Skeletal muscle cell (primary cell): ENCODE data around the gene PUS1.

Source experiments
- DNase-seq: peaks from one replicate; pipeline ENCODE4 v3.0.0-alpha.2; 2010; ENCODE audit warnings: low read depth
- H3K4me3 ChIP-seq: 2 replicates; pipeline ENCODE4 v1.5.1; 2011; ENCODE audit warnings: low read depth, mild to moderate bottlenecking, control low read depth, low read length, moderate library complexity

The PUS1 gene

DNA sequence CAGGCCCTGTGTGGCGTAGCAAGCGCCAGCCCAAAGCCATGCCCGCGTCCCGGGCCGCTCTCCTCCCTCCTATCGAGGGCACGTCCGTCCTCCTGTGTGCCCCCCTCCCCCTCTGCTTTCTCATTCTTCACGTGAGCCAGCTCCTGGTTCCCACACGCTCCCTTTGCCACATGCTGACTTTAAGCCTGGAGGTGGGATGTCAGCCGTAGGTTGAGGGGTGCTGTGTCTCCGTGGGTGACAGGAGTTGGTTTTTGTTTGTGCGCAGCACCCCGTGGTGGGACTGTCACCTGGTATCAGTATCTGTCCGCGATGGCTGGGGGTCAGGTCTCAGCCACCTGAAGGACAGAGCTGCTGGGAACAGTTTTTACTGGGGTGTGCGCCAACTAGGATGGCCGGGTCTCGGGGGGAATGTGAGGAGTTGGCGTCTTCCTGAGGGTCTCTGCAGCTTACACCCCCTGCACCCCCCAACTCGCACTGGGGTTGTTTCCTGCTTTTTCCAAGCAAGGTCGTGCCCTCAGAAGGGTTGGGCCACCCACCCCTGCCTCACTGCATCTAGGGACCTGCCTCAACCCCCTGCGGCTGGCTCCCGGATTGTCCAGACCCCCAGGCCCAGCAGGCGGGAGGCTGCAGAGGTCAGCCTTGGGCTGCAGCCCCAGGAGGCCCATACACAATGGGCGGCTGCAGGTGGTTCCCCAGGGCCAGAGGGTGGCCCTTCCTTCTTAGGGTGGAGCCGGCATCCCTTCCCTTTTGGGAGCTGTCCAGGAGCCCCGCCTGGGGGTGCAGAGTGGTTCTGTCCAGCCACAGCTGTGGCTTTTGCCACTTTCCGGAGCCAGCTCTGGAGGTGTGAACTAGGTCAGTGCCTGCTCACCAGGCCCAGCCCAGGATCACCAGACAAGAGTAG is 27.4 kb upstream of the PUS1 start:
- no peak for DNase-seq
- no peak overlapping the region for H3K4me3 ChIP-seq

DNA sequence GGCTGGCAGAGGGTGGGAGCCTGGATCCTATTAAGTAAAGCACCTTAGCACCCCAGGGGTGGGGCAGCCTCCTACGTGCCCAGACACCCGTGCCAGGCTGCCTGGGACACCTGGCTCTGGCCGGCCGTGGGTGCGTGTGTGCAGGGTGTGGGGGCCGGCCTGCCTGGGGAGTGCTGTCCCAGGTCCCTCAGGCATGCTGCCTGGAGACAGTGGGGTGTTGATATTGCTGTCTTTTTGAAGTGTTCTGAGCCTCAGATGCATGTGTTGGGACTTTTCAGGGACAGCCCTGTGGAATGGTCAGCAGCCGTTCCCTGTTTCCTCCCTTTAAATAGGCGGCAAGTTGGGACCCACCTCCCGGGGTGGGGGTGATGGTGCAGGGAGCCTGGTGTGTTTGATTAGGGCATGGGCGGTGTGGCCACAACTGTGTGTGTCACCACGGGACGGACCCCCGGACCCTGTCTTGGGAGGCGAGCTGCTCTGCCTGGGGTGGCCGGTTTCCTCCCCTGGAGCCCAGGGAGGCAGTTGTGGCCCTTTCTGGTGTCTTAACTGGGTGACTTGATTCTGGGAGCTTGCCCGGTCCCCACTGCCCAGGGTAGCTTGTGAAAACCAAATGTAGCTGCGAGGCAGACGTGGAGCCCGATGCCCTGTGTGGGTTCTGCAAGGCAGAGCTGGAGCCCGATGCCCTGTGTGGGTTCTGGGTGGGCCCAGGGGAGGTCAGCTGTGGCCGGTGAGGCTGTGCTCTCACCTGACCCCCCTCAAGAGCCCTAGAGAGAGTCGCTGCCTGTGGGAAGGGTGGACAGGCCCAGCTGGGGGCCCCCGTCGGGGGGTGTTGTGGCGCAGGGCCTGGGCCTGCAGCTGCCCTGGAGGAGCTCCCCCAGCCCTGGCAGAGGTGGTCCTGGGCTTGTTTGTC is 26.5 kb upstream of the PUS1 start:
- no peak overlapping the region for H3K4me3 ChIP-seq
- no peak for DNase-seq

DNA sequence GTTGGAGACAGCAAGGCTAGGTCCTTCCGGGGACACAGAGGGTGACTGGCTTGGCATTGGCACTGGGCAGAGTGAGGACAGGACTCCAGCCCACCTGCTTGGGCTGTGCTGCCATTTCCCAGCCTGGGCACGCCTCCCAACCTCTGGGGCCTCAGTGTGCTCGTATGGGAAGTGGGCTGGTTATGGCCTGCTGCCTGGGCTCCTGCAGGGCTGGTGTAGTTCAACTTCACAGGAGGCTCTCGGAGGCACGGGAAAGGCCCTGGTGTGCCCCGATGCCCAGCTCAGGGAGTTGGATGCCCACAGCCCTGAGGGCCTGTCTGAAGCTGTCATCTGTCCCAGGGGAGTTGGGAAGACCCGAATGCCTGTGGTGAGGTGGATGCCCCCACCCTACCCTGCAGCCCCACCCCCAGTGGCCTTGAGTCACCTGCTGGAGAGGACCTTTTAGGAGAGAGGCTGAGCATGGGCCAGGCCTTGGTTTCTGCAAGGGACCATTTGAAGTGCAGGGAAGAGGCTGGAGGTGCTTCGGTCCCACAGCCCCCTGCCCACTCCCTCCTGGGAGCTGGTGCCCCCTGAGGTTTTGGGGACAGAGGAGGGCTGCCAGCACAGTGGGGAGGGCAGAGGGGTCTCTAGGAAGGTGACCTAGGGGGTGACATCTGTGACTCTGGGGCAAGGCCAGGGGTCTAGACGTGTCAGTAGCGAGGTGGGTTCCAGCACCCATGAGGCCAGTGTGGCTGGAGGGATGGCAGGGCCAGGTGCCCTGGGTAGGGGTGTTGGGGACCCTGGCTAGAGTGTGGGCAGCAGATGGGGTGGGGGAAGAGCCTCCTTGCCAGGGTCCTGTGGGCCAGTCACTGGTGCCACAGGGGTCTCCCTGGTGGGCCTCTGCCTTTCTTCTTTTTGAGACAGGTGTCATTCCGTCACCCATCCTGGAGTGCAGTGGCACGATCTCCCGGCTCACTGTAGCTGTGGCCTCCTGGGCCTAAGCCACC is 25.5 kb upstream of the PUS1 start:
- no peak for DNase-seq
- H3K4me3 ChIP-seq, result no peak overlapping the region

DNA sequence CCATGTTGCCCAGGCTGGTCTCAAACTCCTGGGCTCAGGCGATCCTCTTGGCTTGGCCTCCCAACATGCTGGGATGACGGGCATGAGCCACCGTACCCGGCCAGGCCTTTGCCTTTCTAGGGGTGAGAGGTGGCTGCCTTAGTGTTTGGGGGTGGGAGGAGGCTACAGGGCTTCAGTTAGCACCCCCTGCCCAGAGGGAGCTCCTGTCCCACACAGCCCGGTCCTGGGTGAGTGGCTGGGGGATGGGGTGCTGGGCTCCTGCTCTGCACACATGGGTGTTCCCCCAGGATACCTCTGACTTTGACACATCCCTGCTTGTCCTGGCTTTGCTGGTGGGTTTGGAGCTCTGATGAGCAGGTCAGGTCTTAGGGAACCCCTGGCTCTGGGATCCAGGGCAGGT is 24.7 kb upstream of the PUS1 start:
- DNase-seq, result no peak
- H3K4me3 ChIP-seq, result no peak overlapping the region

DNA sequence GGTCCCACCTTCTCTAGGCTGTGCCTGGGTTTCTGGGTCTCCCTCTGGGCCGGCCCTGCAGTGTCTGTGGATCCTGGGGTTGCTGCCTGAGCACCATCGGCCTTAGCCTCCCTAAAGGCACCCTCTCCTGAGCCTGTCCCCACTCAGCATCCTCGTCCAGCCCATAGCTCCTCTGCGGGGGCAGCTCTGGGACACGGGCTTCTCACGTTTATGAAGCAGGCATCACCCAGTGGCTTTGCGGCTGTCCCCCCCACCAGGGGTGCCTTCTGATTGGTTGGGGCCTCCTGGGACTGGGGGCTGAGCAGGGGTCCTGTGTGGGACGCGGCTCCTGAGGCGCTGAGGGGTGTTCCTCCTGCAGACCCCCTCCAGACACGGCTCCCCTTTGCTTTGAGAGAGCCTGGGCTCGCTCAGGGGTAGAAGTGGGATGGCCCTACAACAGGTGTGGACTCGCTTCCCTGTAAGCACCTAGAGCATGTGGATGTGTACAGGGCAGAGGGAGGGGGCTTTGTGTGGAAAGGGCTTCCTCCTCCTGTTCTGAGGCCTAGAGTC is 23.9 kb upstream of the PUS1 start:
- H3K4me3 ChIP-seq, result no peak overlapping the region
- no peak for DNase-seq

DNA sequence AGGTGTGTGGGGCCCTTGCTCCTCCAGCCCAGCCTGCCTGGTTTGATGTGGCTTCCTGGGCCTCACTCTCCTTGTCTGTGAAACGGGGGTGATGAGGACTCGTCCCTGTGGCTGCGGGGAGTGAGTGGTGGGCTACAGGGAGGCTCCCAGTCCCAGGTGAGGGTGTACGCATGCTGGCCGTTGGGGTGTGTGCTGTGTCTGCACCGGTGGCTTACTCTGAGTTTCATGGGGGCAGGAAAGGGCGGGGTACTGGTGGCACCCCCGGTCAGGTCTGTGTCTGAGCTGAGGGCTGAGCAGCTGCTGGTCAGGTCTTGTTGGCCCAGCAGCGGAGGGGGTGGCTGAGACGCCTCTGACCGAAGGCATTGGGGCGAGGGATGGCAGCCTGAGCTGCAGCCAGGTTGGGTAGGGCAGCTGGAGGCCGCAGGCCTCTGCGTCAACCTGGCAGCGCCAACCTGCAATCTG is 23.4 kb upstream of the PUS1 start:
- DNase-seq, result no peak
- no peak overlapping the region for H3K4me3 ChIP-seq

DNA sequence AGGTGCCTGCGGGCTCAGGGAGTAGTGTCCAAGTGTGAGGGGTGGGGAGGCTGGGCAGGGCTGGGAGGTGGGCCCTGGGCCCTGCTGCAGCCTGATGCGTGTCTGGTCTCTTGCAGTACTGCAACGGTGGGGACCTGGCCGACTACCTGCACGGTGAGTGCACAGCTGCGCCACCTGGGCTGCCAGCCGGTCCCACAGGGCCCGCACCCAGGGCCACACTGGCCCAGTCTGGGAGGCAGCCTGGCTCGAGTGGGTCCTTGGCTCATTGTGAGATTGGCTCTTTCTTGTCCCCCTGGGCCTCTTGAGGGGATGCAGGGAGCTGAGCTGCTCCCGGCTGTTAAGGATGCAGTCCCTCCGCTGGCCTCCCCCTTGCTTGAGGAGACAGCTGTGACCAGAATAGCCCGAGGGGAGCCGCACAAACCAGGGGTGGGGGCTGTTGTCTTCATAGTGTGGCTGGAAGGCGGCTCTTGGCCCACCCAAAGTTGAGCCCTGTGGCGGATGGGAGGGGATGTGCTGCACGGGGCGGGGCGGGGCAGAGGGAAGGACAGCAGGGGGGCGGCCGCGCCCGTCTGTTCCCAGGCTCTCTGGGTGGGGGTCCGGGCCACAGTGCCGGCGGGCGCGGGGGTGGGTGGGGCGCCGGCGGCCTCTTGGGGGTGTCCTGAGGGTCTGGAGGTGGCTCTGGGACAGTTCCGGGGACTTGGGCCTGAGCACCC is 21.5 kb upstream of the PUS1 start:
- H3K4me3 ChIP-seq, result no peak overlapping the region
- DNase-seq, result no peak

DNA sequence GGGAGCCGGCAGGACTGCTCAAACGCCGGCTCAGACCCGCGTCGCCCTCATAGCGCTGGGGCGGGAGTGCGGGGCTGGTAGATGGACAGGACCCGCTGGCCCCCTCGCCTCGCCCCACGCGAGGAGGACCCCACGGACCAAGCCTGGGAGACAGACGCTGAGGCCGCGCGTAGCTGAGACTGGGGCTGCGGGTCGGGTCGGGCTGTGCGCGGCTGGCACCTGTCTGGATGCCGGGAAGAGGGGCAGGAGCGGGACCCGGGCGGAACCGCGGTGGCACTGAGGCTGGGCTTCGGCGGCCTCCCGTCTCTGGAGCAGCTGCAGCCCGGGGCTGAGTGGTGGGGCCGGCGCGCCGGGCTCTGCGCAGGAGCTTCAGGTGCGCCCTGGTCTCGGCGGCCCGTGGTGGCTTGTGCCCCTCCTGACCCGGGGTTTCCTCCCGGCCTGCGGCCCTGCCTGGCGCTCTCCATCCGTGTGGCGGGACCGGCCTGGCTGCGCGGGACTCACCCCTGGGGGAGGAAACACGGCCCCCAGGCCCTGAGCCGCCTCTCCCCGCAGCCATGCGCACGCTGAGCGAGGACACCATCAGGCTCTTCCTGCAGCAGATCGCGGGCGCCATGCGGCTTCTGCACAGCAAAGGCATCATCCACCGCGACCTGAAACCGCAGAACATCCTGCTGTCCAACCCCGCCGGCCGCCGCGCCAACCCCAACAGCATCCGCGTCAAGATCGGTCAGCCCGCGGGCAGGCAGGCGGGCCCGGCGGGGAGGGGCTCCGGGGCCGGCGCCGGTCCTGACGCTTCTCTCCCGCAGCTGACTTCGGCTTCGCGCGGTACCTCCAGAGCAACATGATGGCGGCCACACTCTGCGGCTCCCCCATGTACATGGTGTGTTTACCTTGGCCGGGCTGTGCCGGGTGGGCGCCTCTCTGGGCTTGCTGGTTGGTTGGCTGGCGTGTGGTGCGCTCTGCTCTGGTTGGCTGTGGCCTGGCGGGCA is 20.7 kb upstream of the PUS1 start:
- DNase-seq, result no peak
- no peak overlapping the region for H3K4me3 ChIP-seq

DNA sequence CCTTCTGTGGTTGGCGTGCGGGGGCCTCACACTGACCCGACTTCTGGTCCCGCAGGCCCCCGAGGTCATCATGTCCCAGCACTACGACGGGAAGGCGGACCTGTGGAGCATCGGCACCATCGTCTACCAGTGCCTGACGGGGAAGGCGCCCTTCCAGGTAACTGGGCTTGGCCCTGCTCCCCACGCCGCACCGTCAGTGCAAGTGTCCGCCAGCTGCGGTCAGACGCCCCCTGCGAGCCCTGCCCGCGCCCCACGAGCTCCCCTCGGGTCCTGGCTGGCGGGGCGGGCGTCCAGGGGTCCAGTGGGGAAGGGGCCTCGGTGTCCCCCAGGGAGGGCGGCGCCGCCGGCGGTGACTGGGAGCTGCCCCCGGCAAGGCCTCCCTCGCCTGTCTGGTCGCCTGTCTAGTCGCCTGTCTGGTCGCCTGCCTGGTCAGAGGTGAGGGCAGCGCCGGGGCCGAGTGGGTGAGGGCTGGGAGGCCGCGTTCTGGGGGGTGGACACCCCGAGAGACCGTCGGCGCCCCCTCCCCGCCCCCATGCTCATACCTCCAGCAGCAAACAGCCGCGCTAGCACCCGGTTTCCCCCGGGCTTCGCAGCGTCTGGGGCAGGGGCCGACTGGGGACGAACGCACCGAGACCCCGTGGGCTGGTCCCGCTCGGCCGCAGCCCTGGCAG is 19.9 kb upstream of the PUS1 start:
- H3K4me3 ChIP-seq, result no peak overlapping the region
- no peak for DNase-seq

DNA sequence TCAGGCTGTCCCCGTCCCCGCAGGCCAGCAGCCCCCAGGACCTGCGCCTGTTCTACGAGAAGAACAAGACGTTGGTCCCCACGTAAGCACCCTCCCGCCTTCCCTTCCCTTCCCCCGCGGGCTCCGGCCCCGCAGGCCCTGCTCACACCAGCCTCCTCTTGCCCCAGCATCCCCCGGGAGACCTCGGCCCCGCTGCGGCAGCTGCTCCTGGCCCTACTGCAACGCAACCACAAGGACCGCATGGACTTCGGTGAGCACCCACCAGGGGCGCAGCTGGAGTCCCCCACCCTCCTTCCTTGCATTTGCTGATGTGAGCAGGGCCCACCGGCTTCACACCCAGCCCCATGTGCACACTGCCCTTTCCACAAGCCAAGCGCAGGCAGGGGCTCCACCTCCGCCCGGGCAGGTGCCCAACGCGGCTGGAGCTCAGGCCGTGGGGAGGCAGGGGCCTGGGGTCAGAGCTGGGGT is 19.3 kb upstream of the PUS1 start:
- DNase-seq, result no peak
- no peak overlapping the region for H3K4me3 ChIP-seq

DNA sequence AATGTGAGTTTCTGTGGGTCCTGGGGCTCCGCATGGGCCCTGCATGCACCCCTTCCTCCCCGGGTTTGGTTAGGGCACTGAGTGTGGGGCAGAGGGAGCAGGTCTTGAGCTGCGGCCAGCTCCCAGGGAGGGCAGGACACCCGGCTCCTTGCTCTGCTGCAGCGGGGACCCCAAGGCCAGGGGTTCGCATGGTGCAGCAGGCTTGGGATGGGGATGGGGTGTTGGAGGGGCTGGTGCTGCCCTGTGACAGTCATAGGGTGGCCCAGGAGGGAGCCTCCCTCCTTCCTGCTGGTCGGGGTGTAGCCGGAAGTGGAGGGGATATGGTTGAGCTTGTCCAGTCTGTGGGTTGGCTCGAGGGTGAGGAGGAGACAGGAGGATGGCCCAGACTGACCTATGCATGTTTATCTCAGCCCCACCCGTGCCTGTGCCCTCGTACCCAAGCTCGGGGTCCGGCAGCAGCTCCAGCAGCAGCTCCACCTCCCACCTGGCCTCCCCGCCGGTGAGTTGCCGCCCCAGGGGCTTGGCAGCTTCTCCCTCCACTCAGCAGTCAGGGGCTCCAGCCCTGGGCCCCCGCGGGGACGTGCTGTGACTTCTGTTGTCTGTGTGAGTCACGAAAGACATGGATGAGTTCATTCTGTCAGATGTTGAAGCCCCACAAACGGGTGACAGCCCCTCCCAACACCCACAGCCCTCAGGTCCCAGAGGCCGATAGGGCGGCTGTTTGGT is 18.6 kb upstream of the PUS1 start:
- no peak for DNase-seq
- H3K4me3 ChIP-seq, result no peak overlapping the region

DNA sequence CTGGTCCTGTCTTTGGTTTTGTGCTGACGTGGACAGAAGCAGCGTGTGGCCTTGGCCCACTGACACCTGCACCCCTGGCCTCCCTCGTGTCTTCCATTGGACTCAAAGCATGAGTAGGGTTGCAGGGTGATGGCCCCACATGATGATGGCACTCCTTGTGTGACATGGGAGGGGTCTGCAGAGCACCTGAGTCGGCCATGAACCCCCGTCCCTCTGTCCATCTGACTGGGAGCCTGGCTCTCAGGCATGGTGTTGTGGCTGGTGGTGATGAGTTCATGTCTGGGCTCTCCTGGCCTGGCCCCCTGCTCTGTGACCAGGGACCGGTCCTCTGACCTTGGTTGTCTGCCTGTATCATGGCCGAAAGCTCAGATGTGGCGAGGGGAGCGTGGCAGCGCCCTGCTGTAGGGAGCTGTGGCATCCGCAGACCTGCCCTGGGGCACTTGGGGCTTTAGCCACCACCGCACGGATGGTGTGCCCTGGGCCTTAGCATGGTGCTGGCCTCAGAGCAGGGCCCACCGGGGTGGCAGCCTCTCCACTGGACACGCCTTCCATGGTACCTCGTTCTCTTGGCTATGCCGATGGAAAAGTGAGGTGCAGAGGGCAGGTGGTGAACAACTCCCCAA is 17.9 kb upstream of the PUS1 start:
- DNase-seq, result no peak
- H3K4me3 ChIP-seq, result no peak overlapping the region

DNA sequence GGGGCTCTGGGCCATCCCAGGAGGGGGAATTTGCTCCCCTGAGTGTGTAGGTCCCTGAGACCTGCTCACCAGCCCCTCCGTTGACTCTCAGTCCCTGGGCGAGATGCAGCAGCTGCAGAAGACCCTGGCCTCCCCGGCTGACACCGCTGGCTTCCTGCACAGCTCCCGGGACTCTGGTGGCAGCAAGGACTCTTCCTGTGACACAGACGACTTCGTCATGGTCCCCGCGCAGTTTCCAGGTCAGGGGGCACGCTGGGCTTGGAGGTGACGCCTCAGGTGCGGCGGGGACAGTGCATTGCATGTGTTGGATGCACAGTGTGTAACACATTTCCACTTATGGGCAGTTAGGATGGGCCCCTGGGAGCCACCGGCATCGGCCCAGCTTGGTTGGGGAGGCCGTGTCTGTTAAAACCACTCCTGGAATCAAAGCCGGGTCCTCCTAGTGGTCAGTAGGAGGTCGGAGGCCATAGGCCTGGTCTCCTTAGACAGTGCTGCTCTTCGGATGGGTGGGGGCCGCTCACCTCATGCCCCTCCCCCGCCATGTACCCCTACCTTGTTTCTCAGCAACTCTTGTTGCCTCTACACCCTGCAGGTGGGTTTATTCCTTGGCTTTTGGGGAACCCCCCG is 17.1 kb upstream of the PUS1 start:
- no peak for DNase-seq
- H3K4me3 ChIP-seq, result no peak overlapping the region

DNA sequence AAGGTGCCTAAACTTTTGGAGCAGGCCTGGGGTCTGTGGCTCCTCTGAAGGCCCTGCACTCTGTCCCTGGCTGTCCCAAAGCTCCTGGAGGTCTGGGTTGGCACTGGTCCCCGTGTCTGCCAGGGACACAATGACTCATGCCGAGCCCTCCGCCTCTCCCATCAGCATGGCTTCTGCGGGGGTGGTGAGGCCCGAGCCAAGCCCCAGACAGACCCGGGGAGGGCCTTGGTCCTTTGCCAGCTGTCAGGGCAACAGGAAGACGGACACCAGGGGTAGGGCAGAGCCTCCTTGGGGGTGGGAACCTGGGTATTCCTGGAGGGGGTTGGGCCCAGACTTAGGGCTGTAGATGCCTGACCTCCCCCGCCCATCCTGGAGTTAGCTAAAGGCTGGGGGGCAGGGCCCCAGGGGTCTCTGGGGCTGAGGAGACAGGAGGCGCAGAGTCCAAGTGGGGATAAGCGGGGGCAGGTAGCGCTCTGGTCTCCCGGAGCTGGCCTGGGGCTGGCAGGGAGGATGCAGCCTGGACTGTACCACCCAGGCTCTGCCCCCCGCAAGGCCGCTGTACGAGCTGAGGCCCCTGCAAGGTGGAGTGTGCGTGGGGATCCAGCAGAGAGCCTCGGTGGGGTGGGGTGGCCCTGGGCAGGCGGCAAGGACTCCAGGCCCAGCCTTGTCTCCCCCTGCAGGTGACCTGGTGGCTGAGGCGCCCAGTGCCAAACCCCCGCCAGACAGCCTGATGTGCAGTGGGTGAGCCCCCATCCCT is 16.4 kb upstream of the PUS1 start:
- H3K4me3 ChIP-seq, result no peak overlapping the region
- DNase-seq, result peak; percentile 67

DNA sequence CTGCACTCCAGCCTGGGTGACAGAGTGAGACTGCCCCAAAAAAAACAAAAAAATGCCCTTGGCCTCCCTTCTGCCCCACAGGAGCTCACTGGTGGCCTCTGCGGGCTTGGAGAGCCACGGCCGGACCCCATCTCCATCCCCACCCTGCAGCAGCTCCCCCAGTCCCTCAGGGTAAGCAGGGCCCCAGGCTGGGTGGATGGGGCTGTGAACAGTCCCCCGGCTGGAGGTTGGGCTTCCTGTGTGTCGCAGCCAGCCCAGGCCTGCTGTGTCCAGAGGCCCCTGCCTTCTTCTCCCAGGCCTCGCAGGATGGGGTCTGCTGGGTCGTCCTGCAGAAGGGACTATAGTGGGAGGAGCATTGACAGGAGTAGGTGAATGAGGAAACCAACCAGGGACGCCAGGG is 15.4 kb upstream of the PUS1 start:
- H3K4me3 ChIP-seq, result no peak overlapping the region
- no peak for DNase-seq
